ENCODE data around the gene MDH2. TPM values are rescaled to one million over a fixed set of nuclear protein-coding genes. Genes with fewer than 3 reads are reported as not detected.
A peak's percentile ranks its signal among the peaks of the same experiment; 100 is the strongest.
"Not testable (repeated sequence)": the region's sequence is repeated elsewhere in the genome, so short reads cannot be mapped to it uniquely, and the experiment has no call there.

The MDH2 gene
- total RNA-seq = 100 to 1,000 TPM; 178 to 266 TPM

GRCh38 chr7:76047811-76048667, at the start of gene MDH2, which contains the start of gene STYXL1:
MDH2 (plus strand) TSS chr7:76048106; CDS start chr7:76048161, 55 bp downstream.
STYXL1 (minus strand) TSS chr7:76048000; CDS start chr7:76030523, 17,477 bp downstream.
- Mint-ChIP-seq H3K36me3 (peaks cover 12% of the 10 kb centered on the region), H3K4me1 (ENCODE audit: low read depth in 2 of 2) (peaks cover 30 to 36% of the 10 kb centered on the region in 2 donors), H3K27me3 (no peaks in the 10 kb centered on the region), H3K9me3 (peaks cover 4% of the 10 kb centered on the region), H3K4me3 (peak within 1 kb of the TSS; percentile 94), H3K27ac (peak within 1 kb of the TSS; percentile 96 to 98)
- DNase-seq (ENCODE audit: low spot score) (peak; percentile 97), ATAC-seq (peak; percentile 97 to 99)

- Mint-ChIP-seq H3K27me3 (no peaks in the 10 kb centered on the region), H3K4me1 (ENCODE audit: low read depth in 2 of 2) (peaks cover 23 to 47% of the 10 kb centered on the region in 2 donors), H3K36me3 (peaks cover 12% of the 10 kb centered on the region), H3K4me3 (no peak overlapping the region), H3K9me3 (no peaks in the 10 kb centered on the region), H3K27ac (no peak overlapping the region)
- no peak for ATAC-seq
- DNase-seq (ENCODE audit: low spot score) = no peak
These were observed 47.3 kb upstream of the MDH2 start for GRCh38 chr7:76000566-76000965.

GRCh38 chr7:76002139-76002538, 45.8 kb upstream of the MDH2 start:
- Mint-ChIP-seq H3K27ac (no peak overlapping the region), H3K36me3 (peaks cover 12% of the 10 kb centered on the region), H3K27me3 (no peaks in the 10 kb centered on the region), H3K4me3 (no peak overlapping the region), H3K4me1 (ENCODE audit: low read depth in 2 of 2) (peaks cover 7 to 32% of the 10 kb centered on the region in 2 donors), H3K9me3 (no peaks in the 10 kb centered on the region)
- DNase-seq (ENCODE audit: low spot score) (no peak), ATAC-seq (no peak)

- no peak overlapping the region for H3K4me3 Mint-ChIP-seq
- H3K27me3 Mint-ChIP-seq = no peaks in the 10 kb centered on the region
- H3K27ac Mint-ChIP-seq = no peak overlapping the region
- no peak for ATAC-seq
- H3K4me1 Mint-ChIP-seq (ENCODE audit: low read depth in 2 of 2) = peaks cover under 1 to 26% of the 10 kb centered on the region in 2 donors
- no peaks in the 10 kb centered on the region for H3K9me3 Mint-ChIP-seq
- H3K36me3 Mint-ChIP-seq = peaks cover 12% of the 10 kb centered on the region
- DNase-seq (ENCODE audit: low spot score) = no peak
These were observed 45.1 kb upstream of the MDH2 start for GRCh38 chr7:76002822-76003221.

GRCh38 chr7:76003351-76003750, 44.6 kb upstream of the MDH2 start:
- Mint-ChIP-seq H3K4me3 (no peak overlapping the region), H3K9me3 (no peaks in the 10 kb centered on the region), H3K27me3 (no peaks in the 10 kb centered on the region), H3K27ac (no peak overlapping the region), H3K4me1 (ENCODE audit: low read depth in 2 of 2) (peaks cover 4 to 29% of the 10 kb centered on the region in 2 donors), H3K36me3 (peaks cover 12% of the 10 kb centered on the region)
- no peak for DNase-seq (ENCODE audit: low spot score)
- ATAC-seq = no peak

- ATAC-seq; DNase-seq (ENCODE audit: low spot score); H3K4me3 Mint-ChIP-seq; H3K27me3 Mint-ChIP-seq; H3K9me3 Mint-ChIP-seq; H3K36me3 Mint-ChIP-seq: not testable (repeated sequence)
- H3K27ac Mint-ChIP-seq = peak overlapping the region in 1 of 2 donors; percentile 61
- H3K4me1 Mint-ChIP-seq (ENCODE audit: low read depth in 2 of 2) = peaks cover 21 to 36% of the 10 kb centered on the region in 2 donors
These were observed 42.9 kb upstream of the MDH2 start for GRCh38 chr7:76005004-76005403.

- Mint-ChIP-seq H3K27ac (peak overlapping the region; percentile 89 to 95), H3K4me1 (ENCODE audit: low read depth in 2 of 2) (peaks cover 36 to 42% of the 10 kb centered on the region in 2 donors), H3K9me3 (no peaks in the 10 kb centered on the region), H3K36me3 (peaks cover 5% of the 10 kb centered on the region), H3K27me3 (no peaks in the 10 kb centered on the region), H3K4me3 (peak overlapping the region; percentile 69)
- ATAC-seq (peak; percentile 74 to 75), DNase-seq (ENCODE audit: low spot score) (peak; percentile 73)
These were observed 39.7 kb upstream of the MDH2 start for GRCh38 chr7:76008156-76008687.

GRCh38 chr7:76009672-76010600, 38.0 kb upstream of the MDH2 start:
- no peaks in the 10 kb centered on the region for H3K27me3 Mint-ChIP-seq
- no peaks in the 10 kb centered on the region for H3K9me3 Mint-ChIP-seq
- H3K27ac Mint-ChIP-seq = peak overlapping the region; percentile 89 to 95
- H3K36me3 Mint-ChIP-seq = peaks cover 4% of the 10 kb centered on the region
- peaks cover 36 to 45% of the 10 kb centered on the region in 2 donors for H3K4me1 Mint-ChIP-seq (ENCODE audit: low read depth in 2 of 2)
- peak overlapping the region; percentile 69 for H3K4me3 Mint-ChIP-seq
- no peak for DNase-seq (ENCODE audit: low spot score)
- no peak for ATAC-seq

GRCh38 chr7:76011442-76011861, 36.5 kb upstream of the MDH2 start:
- Mint-ChIP-seq H3K36me3 (peaks cover 4% of the 10 kb centered on the region), H3K27ac (peak overlapping the region; percentile 89 to 95), H3K9me3 (no peaks in the 10 kb centered on the region), H3K27me3 (no peaks in the 10 kb centered on the region), H3K4me1 (ENCODE audit: low read depth in 2 of 2) (peaks cover 36 to 48% of the 10 kb centered on the region in 2 donors), H3K4me3 (peak overlapping the region; percentile 41)
- DNase-seq (ENCODE audit: low spot score) (no peak), ATAC-seq (no peak)

- Mint-ChIP-seq H3K36me3 (peaks cover 1% of the 10 kb centered on the region), H3K4me3 (no peak overlapping the region), H3K27ac (no peak overlapping the region), H3K27me3 (no peaks in the 10 kb centered on the region), H3K9me3 (no peaks in the 10 kb centered on the region), H3K4me1 (ENCODE audit: low read depth in 2 of 2) (peaks cover 16 to 39% of the 10 kb centered on the region in 2 donors)
- ATAC-seq (no peak), DNase-seq (ENCODE audit: low spot score) (no peak)
These were observed 31.5 kb upstream of the MDH2 start for GRCh38 chr7:76016191-76016947.

- H3K36me3 Mint-ChIP-seq; DNase-seq (ENCODE audit: low spot score); H3K4me3 Mint-ChIP-seq; H3K27me3 Mint-ChIP-seq; H3K9me3 Mint-ChIP-seq; ATAC-seq: not testable (repeated sequence)
- Mint-ChIP-seq H3K4me1 (ENCODE audit: low read depth in 2 of 2) (peaks cover 13 to 40% of the 10 kb centered on the region in 2 donors), H3K27ac (peak overlapping the region in 1 of 2 donors; percentile 89)
These were observed 29.4 kb upstream of the MDH2 start for GRCh38 chr7:76018520-76018919.

GRCh38 chr7:76020031-76020714, 27.7 kb upstream of the MDH2 start:
- H3K36me3 Mint-ChIP-seq = peaks cover 9% of the 10 kb centered on the region
- DNase-seq (ENCODE audit: low spot score) = peak; percentile 64
- H3K4me1 Mint-ChIP-seq (ENCODE audit: low read depth in 2 of 2) = peaks cover 13 to 36% of the 10 kb centered on the region in 2 donors
- ATAC-seq = peak; percentile 66 to 82
- H3K4me3 Mint-ChIP-seq = peak overlapping the region; percentile 53
- H3K27me3 Mint-ChIP-seq = no peaks in the 10 kb centered on the region
- peak overlapping the region; percentile 10 to 89 for H3K27ac Mint-ChIP-seq
- no peaks in the 10 kb centered on the region for H3K9me3 Mint-ChIP-seq

Data from natural killer cell treated with Interleukin-12 subunit alpha and Interleukin-12 subunit beta and Interleukin-15 and Interleukin-18, amount 100 ng/mL, for 72 hours (primary cell).